H9 (cell line): ENCODE data around the gene PDE4B. TPM values are rescaled to one million over a fixed set of nuclear protein-coding genes. Genes with fewer than 3 reads are reported as not detected.

Source experiments
- DNase-seq: peaks from one replicate; pipeline ENCODE4 v3.0.0-alpha.2; 2017
- H2AFZ ChIP-seq: one replicate; pipeline ENCODE4 v1.6.1; 2013; ENCODE audit warnings: mild to moderate bottlenecking, low read length, control low read depth, moderate library complexity
- H2AK5ac ChIP-seq: 2 replicates; pipeline ENCODE4 v1.6.1; 2013; ENCODE audit warnings: low read length, control low read depth, mixed read lengths; ENCODE audit not compliant: insufficient read length
- H2BK120ac ChIP-seq: one replicate; pipeline ENCODE4 v1.6.1; 2013; ENCODE audit warnings: low read depth, mild to moderate bottlenecking, low read length, control low read depth, inconsistent platforms; ENCODE audit not compliant: poor library complexity, severe bottlenecking
- H2BK12ac ChIP-seq: 2 replicates; pipeline ENCODE4 v1.6.1; 2013; ENCODE audit warnings: low read length, control low read depth, mixed read lengths, low read depth; ENCODE audit not compliant: insufficient read length
- H2BK15ac ChIP-seq: 2 replicates; pipeline ENCODE4 v1.6.1; 2013; ENCODE audit warnings: low read depth, low read length, control low read depth
- H2BK20ac ChIP-seq: one replicate; pipeline ENCODE4 v1.6.1; 2013; ENCODE audit warnings: low read depth, mild to moderate bottlenecking, low read length, control low read depth, inconsistent platforms; ENCODE audit not compliant: poor library complexity, severe bottlenecking
- H2BK5ac ChIP-seq: 2 replicates; pipeline ENCODE4 v1.6.1; 2013; ENCODE audit warnings: low read length, control low read depth, mixed read lengths; ENCODE audit not compliant: insufficient read length
- H3K14ac ChIP-seq: 2 replicates; pipeline ENCODE4 v1.6.1; 2013; ENCODE audit warnings: low read length, control low read depth; ENCODE audit not compliant: insufficient read depth
- H3K18ac ChIP-seq: 2 replicates; pipeline ENCODE4 v1.6.1; 2013; ENCODE audit warnings: low read depth, mild to moderate bottlenecking, mixed read lengths, low read length, control low read depth; ENCODE audit not compliant: insufficient read length
- H3K23ac ChIP-seq: 2 replicates; pipeline ENCODE4 v1.6.1; 2013; ENCODE audit warnings: low read length, control low read depth, mixed read lengths, low read depth; ENCODE audit not compliant: insufficient read length
- H3K23me2 ChIP-seq: 2 replicates; pipeline ENCODE4 v1.6.1; 2013; ENCODE audit warnings: low read depth, mild to moderate bottlenecking, mixed read lengths, low read length, control low read depth; ENCODE audit not compliant: insufficient read length, poor library complexity, severe bottlenecking
- H3K27ac ChIP-seq: 2 replicates; pipeline ENCODE4 v1.5.1; 2013; ENCODE audit warnings: low read length, control low read depth, mixed read lengths, low read depth; ENCODE audit not compliant: insufficient read length
- H3K27me3 ChIP-seq: 2 replicates; pipeline ENCODE4 v1.6.1; 2013; ENCODE audit warnings: low read length, control low read depth, inconsistent platforms; ENCODE audit not compliant: insufficient read depth
- H3K4ac ChIP-seq: 2 replicates; pipeline ENCODE4 v1.6.1; 2013; ENCODE audit warnings: low read depth, mild to moderate bottlenecking, control low read depth, inconsistent platforms, low read length, moderate library complexity
- H3K4me1 ChIP-seq: 2 replicates; pipeline ENCODE4 v1.6.1; 2013; ENCODE audit warnings: low read length, control low read depth, inconsistent platforms; ENCODE audit not compliant: insufficient read depth
- H3K4me2 ChIP-seq: 2 replicates; pipeline ENCODE4 v1.6.1; 2013; ENCODE audit warnings: low read length, control low read depth, mixed read lengths; ENCODE audit not compliant: insufficient read length, insufficient read depth
- H3K56ac ChIP-seq: 2 replicates; pipeline ENCODE4 v1.6.1; 2013; ENCODE audit warnings: low read depth, mild to moderate bottlenecking, mixed read lengths, low read length, control low read depth; ENCODE audit not compliant: insufficient read length
- H3K79me1 ChIP-seq: 2 replicates; pipeline ENCODE4 v1.6.1; 2013; ENCODE audit warnings: low read depth, mild to moderate bottlenecking, moderate library complexity, low read length, control low read depth, inconsistent platforms; ENCODE audit not compliant: insufficient read depth, poor library complexity, severe bottlenecking
- H3K79me2 ChIP-seq: 2 replicates; pipeline ENCODE4 v1.6.1; 2013; ENCODE audit warnings: low read length, control low read depth, inconsistent platforms; ENCODE audit not compliant: insufficient read depth
- H3K9ac ChIP-seq: 2 replicates; pipeline ENCODE4 v1.6.1; 2013; ENCODE audit warnings: low read length, control low read depth, mixed read lengths; ENCODE audit not compliant: insufficient read length; ENCODE audit errors: extremely low read depth
- H3K9me3 ChIP-seq: one replicate; pipeline ENCODE4 v1.6.1; 2013; ENCODE audit warnings: low read depth, low read length, inconsistent platforms; ENCODE audit not compliant: control insufficient read depth
- H3T11ph ChIP-seq: one replicate; pipeline ENCODE4 v1.6.1; 2013; ENCODE audit warnings: mild to moderate bottlenecking, low read length, control low read depth, inconsistent platforms
- H4K20me1 ChIP-seq: one replicate; pipeline ENCODE4 v1.6.1; 2013; ENCODE audit not compliant: control insufficient read depth, insufficient read length, insufficient read depth
- H4K5ac ChIP-seq: 2 replicates; pipeline ENCODE4 v1.6.1; 2013; ENCODE audit warnings: low read depth, mild to moderate bottlenecking, mixed read lengths, low read length, control low read depth; ENCODE audit not compliant: insufficient read length
- H4K8ac ChIP-seq: replicated peaks from 2 replicates; pipeline ENCODE4 v1.6.1; 2013; ENCODE audit warnings: low read length, control low read depth, mixed read lengths, low read depth; ENCODE audit not compliant: insufficient read length
- H4K91ac ChIP-seq: 2 replicates; pipeline ENCODE4 v1.6.1; 2013; ENCODE audit warnings: low read depth, mild to moderate bottlenecking, moderate library complexity, mixed read lengths, low read length, control low read depth; ENCODE audit not compliant: insufficient read length
- H3K27ac Mint-ChIP-seq, 3 experiments: 2 replicates in 2 of 3; 3 replicates in 1 of 3; pipeline ENCODE4 v1.8.0; 2020 to 2021; ENCODE audit warnings: mixed read lengths in 3 of 3, mild to moderate bottlenecking in 1 of 3, moderate library complexity in 1 of 3
- H3K27me3 Mint-ChIP-seq: 2 replicates; pipeline ENCODE4 v1.8.0; 2021; ENCODE audit warnings: low read depth, mild to moderate bottlenecking, moderate library complexity, mixed read lengths
- H3K36me3 Mint-ChIP-seq, 3 experiments: 2 replicates in 2 of 3; 3 replicates in 1 of 3; pipeline ENCODE4 v1.8.0; 2020 to 2021; ENCODE audit warnings: low read depth in 3 of 3, mixed read lengths in 3 of 3; ENCODE audit not compliant: insufficient read depth in 1 of 3
- H3K4me1 Mint-ChIP-seq, 2 experiments: 2 replicates each; pipeline ENCODE4 v1.8.0; 2020; ENCODE audit warnings: mixed read lengths in 2 of 2
- H3K4me3 Mint-ChIP-seq, 2 experiments: 2 replicates in 1 of 2; 3 replicates in 1 of 2; pipeline ENCODE4 v1.8.0; 2020 to 2021; ENCODE audit warnings: mild to moderate bottlenecking in 2 of 2, mixed read lengths in 2 of 2, moderate library complexity in 1 of 2
- H3K9me3 Mint-ChIP-seq, 2 experiments: 2 replicates in 1 of 2; 3 replicates in 1 of 2; pipeline ENCODE4 v1.8.0; 2020; ENCODE audit warnings: mild to moderate bottlenecking in 2 of 2, mixed read lengths in 2 of 2, moderate library complexity in 1 of 2
- CTCF ChIP-seq: fragments of 200-600 bp; sonication (generic); conservative IDR thresholded peaks from 3 replicates; pipeline ENCODE4 v1.8.0; 2021; ENCODE audit warnings: antibody characterized with exemption, mild to moderate bottlenecking
- WGBS: extraction: QIAGEN DNeasy Blood & Tissue Kit; methylation state at CpG from one replicate; pipeline ENCODE4 v1.1.7; 2013; ENCODE audit warnings: missing lambda C conversion rate, low lambda C conversion rate, mixed read lengths; ENCODE audit not compliant: insufficient read length; ENCODE audit errors: extremely low coverage; 5-methylcytosine and 5-hydroxymethylcytosine counted together
- total RNA-seq: library from RNA; stranded (reverse); gene quantifications from 2 replicates; pipeline ENCODE4 v1.2.1, GENCODE V29; 2021

Gene PDE4B
- total RNA-seq, 1 experiment from 2014 or later: 19.8 TPM

GRCh38 chr1:66292944-66293343 lies 500.2 kb downstream of the PDE4B start:
- H3K14ac ChIP-seq: no peak overlapping the region
- no peak for DNase-seq
- no peaks in the 10 kb centered on the region for H3K36me3 Mint-ChIP-seq
- H3K27me3 Mint-ChIP-seq: no peaks in the 10 kb centered on the region; the same call in 1 of the 2 replicates
- no peak overlapping the region for H3K4me2 ChIP-seq
- H3K56ac ChIP-seq: no peak overlapping the region
- no peak overlapping the region for H3K27ac ChIP-seq
- no peak overlapping the region for H2AK5ac ChIP-seq
- H3K9ac ChIP-seq: no peak overlapping the region
- no peaks in the 10 kb centered on the region for H4K20me1 ChIP-seq
- H3K9me3 ChIP-seq: no peaks in the 10 kb centered on the region
- H4K91ac ChIP-seq: no peak overlapping the region
- no peaks in the 10 kb centered on the region for H3K27me3 ChIP-seq
- no peak overlapping the region for H3K4me3 Mint-ChIP-seq
- TF ChIP-seq CTCF: no peak
- no peak overlapping the region for H2BK120ac ChIP-seq
- no peak overlapping the region for H2AFZ ChIP-seq
- no peaks in the 10 kb centered on the region for H3K4me1 Mint-ChIP-seq
- no peak overlapping the region for H4K5ac ChIP-seq
- H2BK5ac ChIP-seq: no peak overlapping the region
- no peaks in the 10 kb centered on the region for H3K79me2 ChIP-seq
- no peak overlapping the region for H4K8ac ChIP-seq
- H3K23me2 ChIP-seq: no peaks in the 10 kb centered on the region
- H3K4ac ChIP-seq: no peak overlapping the region
- no peak overlapping the region for H3K27ac Mint-ChIP-seq
- no peak overlapping the region for H2BK15ac ChIP-seq
- no CpG with 5 or more reads among the region's 3 CpGs for WGBS
- H2BK20ac ChIP-seq: no peak overlapping the region
- H2BK12ac ChIP-seq: no peak overlapping the region
- no peak overlapping the region for H3T11ph ChIP-seq
- no peaks in the 10 kb centered on the region for H3K9me3 Mint-ChIP-seq
- H3K18ac ChIP-seq: no peak overlapping the region
- no peaks in the 10 kb centered on the region for H3K4me1 ChIP-seq
- no peak overlapping the region for H3K23ac ChIP-seq
- no peaks in the 10 kb centered on the region for H3K79me1 ChIP-seq
